ENCODE measurements around the gene NR2F2.

The NR2F2 gene

DNA sequence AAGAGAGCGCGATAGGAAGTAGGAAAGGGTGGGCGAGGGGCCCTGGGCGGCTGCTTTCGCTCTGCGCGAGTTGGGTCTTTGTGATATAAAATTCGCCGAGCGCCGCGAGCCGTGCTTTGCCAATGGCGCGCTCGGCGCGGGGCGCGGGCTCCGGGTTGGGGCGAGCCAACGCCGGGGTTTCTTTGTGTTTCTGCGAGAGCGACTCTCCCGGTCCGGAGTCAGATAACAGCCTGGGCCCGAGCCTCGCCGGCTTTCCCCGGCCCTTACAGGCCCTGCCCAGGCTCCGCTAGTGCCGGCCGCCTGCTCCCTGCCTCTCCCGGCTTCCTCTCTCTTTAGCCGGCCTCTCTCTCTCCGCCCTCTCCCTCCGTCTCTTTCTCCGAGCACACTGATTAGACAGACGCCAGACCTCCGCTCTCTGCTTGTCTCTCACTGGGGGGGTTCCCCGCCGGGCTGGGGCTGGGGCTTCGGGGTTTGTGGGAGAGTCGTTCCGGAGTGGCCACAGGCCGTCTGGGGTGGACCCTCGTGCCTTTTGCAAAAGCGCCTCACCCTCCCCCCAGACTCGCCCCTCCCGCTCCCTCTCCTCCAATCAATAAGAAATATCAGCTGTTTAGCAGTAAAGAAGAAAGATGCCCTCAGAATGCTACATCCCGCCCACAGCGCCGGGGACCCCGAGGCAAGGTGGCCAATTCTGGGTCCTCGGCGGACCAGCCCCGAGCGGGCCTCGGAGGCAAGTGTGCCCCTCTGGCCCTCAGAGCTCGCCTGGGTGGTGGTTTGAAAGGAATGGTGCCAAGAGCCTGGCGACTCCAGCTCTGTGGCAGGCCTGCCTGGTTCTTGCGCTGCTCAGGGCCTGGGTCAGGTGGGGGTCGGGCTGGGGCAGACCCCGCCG is 2.9 kb downstream of the NR2F2 start:
- peak overlapping the region; percentile 29 for H3K4me3 ChIP-seq (ENCODE audit: insufficient read length, low read depth)
- H3K4me1 ChIP-seq (ENCODE audit: insufficient read depth, insufficient read length): peaks cover 5% of the 10 kb centered on the region
- TF ChIP-seq ZNF274 (IDR thresholded peaks at IDR 0.05; ENCODE audit: low read depth, low read length): no peak
- no peak for TF ChIP-seq SUZ12 (IDR thresholded peaks at IDR 0.05; ENCODE audit: extremely low read depth, insufficient read depth, insufficient read length)
- TF ChIP-seq YY1 (IDR thresholded peaks at IDR 0.05; ENCODE audit: insufficient read depth, insufficient read length): no peak
- DNase-seq (ENCODE audit: low read depth, low spot score): no peak
- peaks cover 7% of the 10 kb centered on the region for H3K36me3 ChIP-seq (ENCODE audit: insufficient read depth, insufficient read length, low read length)
- H3K9ac ChIP-seq (ENCODE audit: insufficient read length, low read depth): peak overlapping the region; percentile 36
- peaks cover 92% of the 10 kb centered on the region for H3K27me3 ChIP-seq (ENCODE audit: insufficient read depth, insufficient read length)
- H3K9me3 ChIP-seq (ENCODE audit: insufficient read depth, low read length): no peaks in the 10 kb centered on the region

DNA sequence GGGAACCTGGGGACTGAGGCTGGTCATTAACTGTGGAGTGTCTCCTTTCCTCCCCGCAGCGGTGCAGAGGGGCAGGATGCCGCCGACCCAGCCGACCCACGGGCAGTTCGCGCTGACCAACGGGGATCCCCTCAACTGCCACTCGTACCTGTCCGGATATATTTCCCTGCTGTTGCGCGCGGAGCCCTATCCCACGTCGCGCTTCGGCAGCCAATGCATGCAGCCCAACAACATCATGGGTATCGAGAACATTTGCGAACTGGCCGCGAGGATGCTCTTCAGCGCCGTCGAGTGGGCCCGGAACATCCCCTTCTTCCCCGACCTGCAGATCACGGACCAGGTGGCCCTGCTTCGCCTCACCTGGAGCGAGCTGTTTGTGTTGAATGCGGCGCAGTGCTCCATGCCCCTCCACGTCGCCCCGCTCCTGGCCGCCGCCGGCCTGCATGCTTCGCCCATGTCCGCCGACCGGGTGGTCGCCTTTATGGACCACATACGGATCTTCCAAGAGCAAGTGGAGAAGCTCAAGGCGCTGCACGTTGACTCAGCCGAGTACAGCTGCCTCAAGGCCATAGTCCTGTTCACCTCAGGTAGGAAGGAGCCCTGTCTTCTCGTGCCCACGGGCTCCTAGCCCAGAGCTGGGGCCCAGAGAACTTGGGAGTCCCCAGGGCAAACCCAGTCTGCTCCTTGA is 3.7 kb downstream of the NR2F2 start:
- H3K4me1 ChIP-seq (ENCODE audit: insufficient read depth, insufficient read length): peaks cover 5% of the 10 kb centered on the region
- peaks cover 7% of the 10 kb centered on the region for H3K36me3 ChIP-seq (ENCODE audit: insufficient read depth, insufficient read length, low read length)
- no peak overlapping the region for H3K4me3 ChIP-seq (ENCODE audit: insufficient read length, low read depth)
- DNase-seq (ENCODE audit: low read depth, low spot score): no peak
- TF ChIP-seq SUZ12 (IDR thresholded peaks at IDR 0.05; ENCODE audit: extremely low read depth, insufficient read depth, insufficient read length): no peak
- H3K9me3 ChIP-seq (ENCODE audit: insufficient read depth, low read length): no peaks in the 10 kb centered on the region
- peaks cover 92% of the 10 kb centered on the region for H3K27me3 ChIP-seq (ENCODE audit: insufficient read depth, insufficient read length)
- no peak overlapping the region for H3K9ac ChIP-seq (ENCODE audit: insufficient read length, low read depth)

GRCh38 chr15:96334705-96335410 is 4.4 kb downstream of the NR2F2 start:
- Histone ChIP-seq H3K36me3 (ENCODE audit: insufficient read depth, insufficient read length, low read length) (peaks cover 7% of the 10 kb centered on the region), H3K9ac (ENCODE audit: insufficient read length, low read depth) (no peak overlapping the region), H3K4me1 (ENCODE audit: insufficient read depth, insufficient read length) (peaks cover 5% of the 10 kb centered on the region), H3K27me3 (ENCODE audit: insufficient read depth, insufficient read length) (peaks cover 92% of the 10 kb centered on the region), H3K9me3 (ENCODE audit: insufficient read depth, low read length) (no peaks in the 10 kb centered on the region), H3K4me3 (ENCODE audit: insufficient read length, low read depth) (no peak overlapping the region)
- no peak for DNase-seq (ENCODE audit: low read depth, low spot score)
- no peak for TF ChIP-seq ZNF274 (IDR thresholded peaks at IDR 0.05; ENCODE audit: low read depth, low read length)
- TF ChIP-seq SUZ12 (IDR thresholded peaks at IDR 0.05; ENCODE audit: extremely low read depth, insufficient read depth, insufficient read length): no peak
- TF ChIP-seq YY1 (IDR thresholded peaks at IDR 0.05; ENCODE audit: insufficient read depth, insufficient read length): no peak

DNA sequence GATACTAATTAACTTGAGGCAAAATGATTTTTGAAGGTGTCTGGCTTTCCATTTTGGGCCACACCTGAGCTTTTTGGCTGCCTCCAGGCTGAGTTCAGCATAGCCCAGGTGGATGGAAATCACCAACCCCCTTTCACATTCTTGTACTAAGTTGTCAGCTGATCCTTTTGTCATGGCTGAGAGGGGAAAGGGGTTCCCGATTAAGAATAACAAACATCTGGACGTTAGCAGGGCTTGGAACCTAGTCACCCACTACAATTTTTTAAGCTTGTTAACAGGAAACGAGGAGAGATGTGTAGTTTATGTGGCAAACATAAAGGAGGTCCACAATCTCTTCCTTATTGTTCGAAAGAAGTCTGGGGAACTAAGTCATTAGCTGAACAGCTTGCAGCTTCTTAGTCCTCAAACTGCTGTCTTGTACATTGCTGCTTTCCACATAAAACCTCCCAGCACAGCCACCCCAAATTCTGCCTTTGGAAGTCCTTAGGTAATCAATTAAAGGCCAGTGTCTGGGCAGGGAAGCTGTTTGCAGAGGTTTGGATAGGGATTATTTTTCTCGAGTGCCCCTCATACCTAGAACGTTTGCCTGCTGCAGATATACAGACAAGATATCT is 5.0 kb downstream of the NR2F2 start:
- peaks cover 93% of the 10 kb centered on the region for H3K27me3 ChIP-seq (ENCODE audit: insufficient read depth, insufficient read length)
- TF ChIP-seq ZNF274 (IDR thresholded peaks at IDR 0.05; ENCODE audit: low read depth, low read length) (no peak), YY1 (IDR thresholded peaks at IDR 0.05; ENCODE audit: insufficient read depth, insufficient read length) (no peak), SUZ12 (IDR thresholded peaks at IDR 0.05; ENCODE audit: extremely low read depth, insufficient read depth, insufficient read length) (no peak)
- H3K36me3 ChIP-seq (ENCODE audit: insufficient read depth, insufficient read length, low read length): peaks cover 7% of the 10 kb centered on the region
- H3K9ac ChIP-seq (ENCODE audit: insufficient read length, low read depth): no peak overlapping the region
- no peak overlapping the region for H3K4me3 ChIP-seq (ENCODE audit: insufficient read length, low read depth)
- DNase-seq (ENCODE audit: low read depth, low spot score): no peak
- peaks cover 5% of the 10 kb centered on the region for H3K4me1 ChIP-seq (ENCODE audit: insufficient read depth, insufficient read length)
- H3K9me3 ChIP-seq (ENCODE audit: insufficient read depth, low read length): no peaks in the 10 kb centered on the region

GRCh38 chr15:96336108-96336595 is 5.7 kb downstream of the NR2F2 start:
- DNase-seq (ENCODE audit: low read depth, low spot score): no peak
- Histone ChIP-seq H3K36me3 (ENCODE audit: insufficient read depth, insufficient read length, low read length) (peaks cover 7% of the 10 kb centered on the region), H3K9me3 (ENCODE audit: insufficient read depth, low read length) (no peaks in the 10 kb centered on the region), H3K27me3 (ENCODE audit: insufficient read depth, insufficient read length) (peaks cover 90% of the 10 kb centered on the region), H3K4me1 (ENCODE audit: insufficient read depth, insufficient read length) (peaks cover 5% of the 10 kb centered on the region), H3K9ac (ENCODE audit: insufficient read length, low read depth) (no peak overlapping the region), H3K4me3 (ENCODE audit: insufficient read length, low read depth) (no peak overlapping the region)
- TF ChIP-seq SUZ12 (IDR thresholded peaks at IDR 0.05; ENCODE audit: extremely low read depth, insufficient read depth, insufficient read length) (no peak), ZNF274 (IDR thresholded peaks at IDR 0.05; ENCODE audit: low read depth, low read length) (no peak), YY1 (IDR thresholded peaks at IDR 0.05; ENCODE audit: insufficient read depth, insufficient read length) (no peak)

- no peak overlapping the region for H3K9ac ChIP-seq (ENCODE audit: insufficient read length, low read depth)
- TF ChIP-seq SUZ12 (IDR thresholded peaks at IDR 0.05; ENCODE audit: extremely low read depth, insufficient read depth, insufficient read length): peak; percentile 44
- no peak for TF ChIP-seq ZNF274 (IDR thresholded peaks at IDR 0.05; ENCODE audit: low read depth, low read length)
These were observed 6.3 kb downstream of the NR2F2 start for GRCh38 chr15:96336596-96337364.

More at GRCh38 chr15:96336596-96337364, 6.3 kb downstream of the NR2F2 start:
- peaks cover 5% of the 10 kb centered on the region for H3K4me1 ChIP-seq (ENCODE audit: insufficient read depth, insufficient read length)
- no peak for DNase-seq (ENCODE audit: low read depth, low spot score)
- H3K27me3 ChIP-seq (ENCODE audit: insufficient read depth, insufficient read length): peaks cover 88% of the 10 kb centered on the region
- no peaks in the 10 kb centered on the region for H3K9me3 ChIP-seq (ENCODE audit: insufficient read depth, low read length)
- H3K4me3 ChIP-seq (ENCODE audit: insufficient read length, low read depth): no peak overlapping the region
- peaks cover 7% of the 10 kb centered on the region for H3K36me3 ChIP-seq (ENCODE audit: insufficient read depth, insufficient read length, low read length)
